Measurements from ENCODE around the gene INCA1.

Gene INCA1

DNA sequence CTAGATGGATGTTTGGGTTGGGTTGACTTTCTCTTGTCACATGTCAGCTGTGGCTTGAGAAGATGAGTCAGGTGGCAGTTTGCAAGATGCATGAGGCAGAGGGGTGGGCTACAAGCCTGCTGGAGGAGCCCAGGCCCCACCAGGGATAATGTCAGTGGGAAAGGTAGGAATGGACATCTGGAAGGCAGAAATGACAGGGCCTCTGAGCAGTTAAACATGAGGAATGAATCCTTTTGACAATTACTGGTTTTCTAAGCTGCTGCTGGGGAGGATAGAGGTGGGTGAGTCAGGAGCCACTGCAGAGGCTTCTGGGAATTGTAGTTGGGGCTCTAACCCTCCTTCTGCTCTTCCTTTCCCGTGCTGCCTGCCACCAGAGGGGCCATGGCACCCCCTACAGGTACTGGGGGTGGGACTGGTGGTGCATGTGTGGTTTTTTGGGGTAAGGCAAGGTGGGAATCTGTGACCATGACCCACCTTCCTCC lies 22.2 kb upstream of the INCA1 start:
- peak in 28 of 42 donors; percentile 14 to 70 (median 44) for DNase-seq
- intact Hi-C loops (cut with DNase I) = no loop called here

DNA sequence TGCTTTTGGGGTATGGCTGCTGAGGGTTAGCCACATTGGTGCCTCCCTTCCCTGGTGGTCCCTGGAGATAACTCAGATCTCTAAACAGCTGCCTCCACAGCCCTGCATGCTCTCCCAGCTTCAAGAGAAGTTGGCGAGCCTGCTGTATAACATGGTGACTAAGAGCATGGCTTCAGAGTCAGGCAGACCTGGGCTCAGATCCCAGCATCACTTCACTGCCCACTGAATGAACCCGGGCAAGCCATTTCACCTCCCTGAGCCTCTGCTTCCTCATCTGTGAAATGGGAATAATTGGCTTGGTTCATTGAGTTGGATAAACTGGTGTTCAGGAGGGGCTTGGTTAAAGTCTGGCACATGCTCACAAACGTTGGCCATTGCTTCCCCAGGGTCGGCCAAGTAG lies 17.0 kb upstream of the INCA1 start:
- DNase-seq = no peak
- intact Hi-C loops (cut with DNase I) = no loop called here

DNA sequence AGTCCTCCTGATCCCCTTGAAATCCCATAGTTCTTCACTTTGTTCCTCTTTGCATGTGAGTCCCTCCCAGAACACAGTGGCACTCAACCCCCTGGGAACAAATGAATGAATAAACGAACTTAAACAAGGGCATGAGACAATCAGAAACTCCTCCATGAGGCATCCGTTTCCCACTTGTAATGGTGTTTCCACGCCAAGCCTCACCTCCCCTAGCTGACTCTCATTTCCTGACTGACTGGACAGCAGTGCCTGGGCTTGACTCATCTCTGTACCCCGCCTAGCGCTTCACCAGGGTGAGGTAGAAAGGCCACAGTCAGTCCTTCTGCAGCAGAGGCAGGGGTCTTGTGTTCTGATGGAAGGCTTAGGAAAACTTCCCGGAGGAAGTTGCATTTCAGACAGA lies 14.6 kb upstream of the INCA1 start:
- no peak for DNase-seq
- intact Hi-C loops (cut with DNase I) = no loop called here

DNA sequence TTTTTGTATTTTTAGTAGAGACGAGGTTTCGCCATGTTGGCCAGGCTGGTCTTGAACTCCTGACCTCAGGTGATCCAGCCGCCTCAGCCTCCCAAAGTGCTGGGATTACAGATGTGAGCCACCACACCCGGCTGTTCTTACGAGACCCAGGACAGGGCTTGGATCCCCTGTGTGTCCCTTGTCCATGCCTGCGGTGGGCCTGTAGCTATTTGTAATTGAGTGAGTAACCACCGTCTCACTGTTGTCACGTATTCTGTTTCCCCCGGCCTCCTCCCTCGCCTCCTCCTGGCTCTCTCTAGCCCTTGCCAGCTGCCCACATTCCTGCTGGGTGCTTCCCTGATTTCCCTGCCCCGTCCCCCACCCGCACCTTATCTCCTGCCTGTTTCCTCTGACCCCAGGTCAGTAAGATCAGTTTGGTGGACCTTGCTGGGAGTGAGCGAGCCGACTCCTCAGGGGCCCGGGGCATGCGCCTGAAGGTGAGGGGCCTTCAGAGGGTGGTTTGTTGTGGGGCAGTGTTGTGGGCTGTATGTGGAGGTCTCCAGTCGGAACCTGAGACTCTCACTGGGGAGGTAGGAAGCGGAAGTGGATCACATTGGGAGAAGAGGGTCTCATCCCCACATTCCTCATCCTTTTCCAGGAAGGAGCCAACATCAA lies 6.0 kb upstream of the INCA1 start:
- intact Hi-C loops (cut with DNase I) = no loop called here
- no peak for DNase-seq

DNA sequence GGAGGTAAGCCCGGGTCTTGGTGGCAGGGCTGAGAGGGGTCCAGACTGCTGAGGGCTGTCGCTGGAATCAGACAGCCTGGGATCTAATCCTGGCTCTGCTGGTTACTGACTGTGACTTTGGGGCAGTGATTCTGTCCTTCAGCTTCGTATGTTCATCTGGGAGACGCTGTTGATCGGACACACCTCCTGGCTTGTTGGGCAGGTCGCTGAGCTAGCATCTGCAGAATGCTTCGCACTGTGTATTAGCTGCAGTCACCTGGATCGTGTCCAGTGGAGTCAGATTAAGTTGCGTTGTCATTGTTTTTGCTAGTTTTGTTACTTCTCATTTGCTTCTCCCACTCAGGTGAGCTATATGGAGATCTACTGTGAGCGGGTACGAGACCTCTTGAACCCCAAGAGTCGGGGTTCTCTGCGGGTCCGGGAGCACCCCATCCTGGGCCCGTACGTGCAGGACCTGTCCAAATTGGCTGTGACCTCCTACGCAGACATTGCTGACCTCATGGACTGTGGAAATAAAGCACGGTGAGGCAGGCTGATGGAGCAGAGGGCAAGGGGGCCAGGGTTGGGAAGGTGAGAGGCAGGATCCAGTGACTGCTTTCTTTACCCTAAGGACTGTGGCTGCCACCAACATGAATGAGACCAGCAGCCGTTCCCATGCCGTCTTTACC lies 4.9 kb upstream of the INCA1 start:
- intact Hi-C loops (cut with DNase I) = no loop called here

DNA sequence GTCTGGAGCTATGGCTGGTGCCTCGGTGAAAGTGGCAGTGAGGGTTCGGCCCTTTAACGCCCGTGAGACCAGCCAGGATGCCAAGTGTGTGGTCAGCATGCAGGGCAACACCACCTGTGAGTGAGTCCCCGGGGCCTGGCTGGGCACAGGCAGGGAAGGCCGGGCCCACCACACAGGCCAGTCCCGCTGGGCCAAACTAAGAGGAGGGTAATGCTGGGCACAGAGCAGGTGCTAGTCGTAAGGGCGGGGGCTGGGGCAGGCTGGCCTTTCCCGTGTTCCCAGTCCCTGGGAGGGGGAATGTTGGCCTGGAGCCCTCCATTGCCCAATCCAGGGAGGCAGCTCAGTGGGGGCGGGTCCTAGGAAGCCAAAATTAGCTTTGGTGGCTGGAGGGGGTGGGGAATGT lies 2.9 kb upstream of the INCA1 start:
- intact Hi-C loops (cut with DNase I) = no loop called here
- DNase-seq = peak in 1 of 42 donors; percentile 22

More for the DNA sequence above, 4.9 kb upstream of the INCA1 start:
- no peak for DNase-seq

DNA sequence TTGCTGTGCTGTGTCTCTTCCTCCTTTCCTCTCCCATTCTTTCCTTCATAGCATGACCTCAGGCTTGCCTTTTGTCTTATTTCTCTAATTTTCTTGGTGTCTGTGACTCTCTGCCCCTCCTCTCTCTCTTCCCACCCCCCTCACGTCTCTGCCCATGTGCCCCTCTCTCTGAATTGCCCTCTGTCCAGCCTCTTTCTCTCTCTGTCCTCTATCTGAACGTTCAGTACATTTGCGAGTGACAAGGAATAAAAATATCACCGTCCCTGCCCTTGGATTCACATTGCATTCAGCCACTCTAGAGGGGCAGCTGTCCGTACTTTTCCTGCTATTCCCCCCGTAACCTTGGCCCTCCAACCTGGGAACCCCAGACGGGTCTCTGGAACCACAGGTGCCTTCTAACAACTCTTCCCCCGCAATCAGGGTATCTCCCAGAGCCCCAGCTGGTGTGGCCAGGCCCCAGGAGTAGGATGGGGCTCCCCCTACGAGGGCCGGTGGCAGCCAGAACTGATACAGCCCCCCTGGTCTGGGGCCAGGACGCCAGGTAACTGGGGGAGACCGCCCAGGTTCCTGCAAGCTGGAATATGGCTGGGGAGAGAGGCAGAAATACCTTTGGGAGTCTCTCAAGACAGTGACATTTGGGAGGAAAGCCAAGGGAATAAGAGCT lies 2.2 kb upstream of the INCA1 start:
- no peak for DNase-seq
- intact Hi-C loops (cut with DNase I) = no loop called here

DNA sequence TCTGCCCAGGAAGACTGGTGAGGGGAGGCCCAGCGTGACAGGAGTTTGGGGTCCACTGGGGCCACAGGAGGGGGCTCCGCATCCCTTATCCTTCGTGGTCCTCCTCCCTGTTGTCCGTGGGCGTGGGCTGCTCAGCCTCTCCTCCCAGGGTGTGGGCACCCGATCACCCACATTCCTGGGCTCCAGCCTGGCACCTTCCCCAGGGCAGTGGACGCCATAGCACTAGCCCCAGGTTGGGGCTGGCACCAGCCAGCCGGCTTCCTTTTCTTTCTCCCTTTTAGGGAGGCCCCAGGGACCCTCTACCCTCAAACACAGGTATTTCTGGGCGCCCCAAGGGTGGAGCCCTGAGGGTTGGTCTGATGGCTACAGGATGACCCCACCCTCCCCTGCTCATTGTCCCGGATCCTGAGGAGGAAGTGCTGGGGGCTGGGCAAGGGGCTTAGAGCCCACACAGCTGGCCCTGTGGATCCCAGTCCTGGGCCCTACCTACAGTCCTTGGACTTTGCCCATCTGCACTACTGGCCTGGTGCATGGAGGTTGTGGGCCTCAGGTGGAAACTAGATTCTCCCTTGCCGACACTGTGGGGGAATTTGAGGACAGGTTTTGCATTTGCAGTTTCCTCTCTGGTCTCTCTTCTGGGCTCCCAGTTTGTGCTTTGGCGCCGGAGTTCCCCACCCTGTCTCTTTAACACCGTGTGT lies 1.6 kb upstream of the INCA1 start:
- intact Hi-C loops (cut with DNase I) = no loop called here
- no peak for DNase-seq

DNA sequence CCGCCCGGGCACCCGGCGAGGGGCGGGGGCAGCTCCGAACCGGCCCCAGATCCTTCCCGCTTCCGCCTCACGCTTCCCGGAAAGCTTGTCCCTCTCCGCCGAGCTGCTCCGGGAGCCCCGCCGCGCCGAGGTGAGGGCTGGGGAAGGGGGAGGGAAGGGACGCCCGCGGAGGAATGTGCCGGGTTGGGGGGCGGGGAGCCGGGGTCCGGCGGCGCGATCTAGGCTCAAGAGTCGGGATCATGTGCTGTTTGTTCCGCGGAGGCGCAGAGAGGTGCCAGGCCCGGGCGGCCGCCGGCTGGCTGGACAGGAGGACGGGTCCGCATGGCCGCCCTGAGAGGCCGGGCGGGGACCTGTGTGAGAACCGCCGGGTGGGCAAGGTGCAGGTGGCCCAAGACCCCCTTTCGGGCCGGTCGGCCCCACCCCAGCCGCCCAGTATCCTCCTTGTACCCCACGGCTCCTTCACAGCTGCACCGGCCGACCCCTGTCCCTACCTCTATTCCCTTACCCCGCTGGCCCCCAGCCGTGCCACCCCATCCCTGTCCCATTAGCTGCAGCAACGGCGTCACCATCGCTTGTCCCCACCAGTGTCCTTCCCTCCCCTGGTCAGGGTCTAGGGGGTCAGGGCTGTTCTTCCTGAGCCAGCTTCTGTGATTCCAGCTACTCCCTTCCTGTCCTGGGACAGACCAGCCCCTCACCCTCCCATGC lies 857 bp upstream of the INCA1 start:
- DNase-seq = peak in 18 of 42 donors; percentile 13 to 60 (median 34)
- intact Hi-C loops (cut with DNase I) = no loop called here

DNA sequence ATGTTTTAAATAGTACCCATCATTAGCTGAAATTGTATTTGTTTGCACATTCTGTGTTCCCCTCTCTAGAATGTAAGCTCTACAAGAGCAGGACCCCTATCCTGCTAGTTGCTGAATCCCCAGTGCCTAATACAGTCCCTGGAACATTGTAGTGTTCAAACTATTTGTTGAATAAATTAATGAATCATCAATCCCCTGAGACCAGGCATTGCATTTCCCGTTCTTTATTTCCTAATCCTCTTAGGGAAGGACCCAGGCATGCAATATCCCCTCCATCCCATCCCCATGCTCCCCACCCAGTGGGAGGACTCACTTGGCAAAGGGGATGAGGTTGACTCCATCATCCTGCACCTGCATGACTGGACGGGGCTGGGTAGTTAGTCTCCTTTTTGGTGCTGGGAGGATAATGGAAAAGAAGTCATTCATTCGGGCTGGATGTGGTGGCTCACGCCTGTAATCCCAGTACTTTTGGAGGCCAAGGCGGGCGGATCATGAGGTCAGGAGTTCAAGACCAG lies 3.2 kb downstream of the INCA1 start:
- no peak for DNase-seq
- intact Hi-C loops (cut with DNase I) = no loop called here

DNA sequence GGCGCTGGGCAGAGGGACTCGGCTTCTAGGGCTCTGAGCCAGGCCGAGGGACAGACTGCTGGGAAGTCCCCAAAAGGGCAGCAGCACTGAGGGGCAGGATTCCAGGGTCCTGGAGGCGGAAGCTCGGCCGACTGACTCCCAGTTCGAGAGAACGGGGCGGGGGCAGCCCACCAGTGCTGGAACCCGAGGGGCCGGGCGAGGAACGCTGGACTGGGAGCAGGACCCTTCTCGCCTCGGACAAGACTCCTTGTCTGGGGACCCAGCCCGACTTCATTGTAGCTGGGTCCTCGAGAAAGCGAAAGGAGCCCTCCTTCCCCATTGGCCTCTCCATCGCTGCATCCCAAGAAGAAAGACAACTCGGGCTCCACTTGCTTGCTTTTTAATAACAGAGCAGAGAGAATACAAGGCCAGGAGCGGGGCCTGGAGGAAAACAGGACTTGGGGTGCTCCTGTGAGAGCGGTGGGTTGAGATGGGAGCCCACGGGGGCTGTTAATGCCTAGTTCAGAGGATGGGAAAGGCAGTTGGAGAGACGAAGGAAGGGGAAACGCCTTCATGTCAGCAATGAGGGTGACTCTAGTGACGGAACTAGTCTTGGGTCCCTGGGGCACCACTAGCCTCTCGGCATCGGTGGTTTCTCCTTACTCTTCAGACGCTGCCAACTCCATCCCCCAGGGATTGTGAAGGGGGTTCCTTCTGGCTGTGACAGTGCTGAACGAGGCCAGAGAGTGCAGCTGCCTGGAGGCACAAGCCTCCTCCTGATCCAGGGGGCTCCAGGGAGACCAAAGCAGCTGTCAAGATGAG lies 9.4 kb downstream of the INCA1 start:
- peak in 2 of 42 donors; percentile 27 to 29 for DNase-seq

DNA sequence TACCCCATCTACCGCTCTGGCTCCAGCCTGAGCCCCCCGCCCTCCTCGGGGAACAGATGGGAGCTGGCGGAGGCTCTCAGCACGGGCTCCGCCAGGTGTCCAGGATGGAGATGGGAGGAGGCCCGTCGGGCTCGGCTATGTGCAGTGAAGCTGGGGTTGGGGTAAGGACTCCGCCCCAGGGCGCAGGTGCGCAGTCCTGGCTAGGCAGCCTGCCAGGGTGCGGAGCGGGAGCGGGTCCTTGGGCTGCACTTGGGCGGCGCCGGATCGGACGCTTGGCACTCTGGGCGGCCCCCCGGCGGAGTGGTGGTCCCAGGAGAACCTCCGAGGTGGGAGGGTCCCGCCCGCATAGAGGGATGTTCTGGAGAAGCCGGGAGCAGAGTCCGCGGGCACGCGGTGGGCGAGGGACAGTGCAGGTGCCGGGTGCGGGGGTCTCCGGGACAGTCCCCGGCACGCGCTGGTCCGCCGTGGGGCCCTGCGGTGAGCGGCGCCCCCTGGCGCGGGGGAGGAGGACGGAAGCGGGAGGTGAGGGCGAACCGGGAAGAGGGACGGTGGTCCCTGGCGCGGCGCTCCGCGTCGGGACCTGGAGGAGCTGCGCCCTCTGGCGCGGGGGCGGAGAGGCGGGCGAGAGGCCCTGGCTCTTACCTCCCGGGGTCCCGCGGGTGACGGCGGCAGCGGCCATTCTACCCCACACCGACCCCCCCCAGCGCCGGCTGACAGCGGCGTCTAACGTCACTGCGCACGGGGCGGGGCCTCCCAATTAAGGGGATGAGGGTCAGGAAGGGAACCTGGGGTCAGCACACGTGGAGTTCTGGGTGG lies 10.2 kb downstream of the INCA1 start, which contains the start of gene CAMTA2:
TSS of gene CAMTA2 (minus strand) at position 725 of the 816 bp plus-strand sequence. CDS start 1,453 bp downstream, outside the sequence.
- peak; percentile 78 to 96 (median 93) for DNase-seq

More for the DNA sequence above, 9.4 kb downstream of the INCA1 start:
- intact Hi-C loops (cut with DNase I) = loop anchor here (10.0 kb wide), 1 partner anchor 77 kb away; no protein-coding TSS in a partner anchor

DNA sequence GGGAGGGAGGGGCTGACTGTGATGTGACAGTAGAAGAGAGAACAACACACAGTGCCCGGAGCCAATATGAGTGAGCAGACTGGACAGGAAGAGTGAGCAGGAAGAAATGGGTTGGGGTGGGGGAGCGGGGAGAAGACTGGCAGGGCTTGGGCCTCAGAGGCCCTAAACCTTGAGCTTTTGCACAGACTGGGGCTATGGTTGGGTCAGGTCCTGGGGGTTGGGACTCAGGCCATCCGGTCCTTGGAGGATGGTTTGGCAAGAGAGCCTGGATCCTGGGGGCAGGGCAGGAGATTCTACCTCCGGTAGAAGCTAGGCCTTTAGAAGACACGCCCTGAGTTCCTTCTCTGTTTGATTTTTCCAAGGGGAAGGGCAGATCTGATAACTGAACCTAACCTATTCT lies 10.9 kb downstream of the INCA1 start:
- intact Hi-C loops (cut with DNase I) = loop anchor here (10.0 kb wide), 1 partner anchor 78 kb away; no protein-coding TSS in a partner anchor
- DNase-seq = peak in 1 of 42 donors; percentile 28

More for the DNA sequence above, 10.2 kb downstream of the INCA1 start, which contains the start of gene CAMTA2:
- intact Hi-C loops (cut with DNase I) = loop anchor here (10.0 kb wide), 1 partner anchor 78 kb away; no protein-coding TSS in a partner anchor

DNA sequence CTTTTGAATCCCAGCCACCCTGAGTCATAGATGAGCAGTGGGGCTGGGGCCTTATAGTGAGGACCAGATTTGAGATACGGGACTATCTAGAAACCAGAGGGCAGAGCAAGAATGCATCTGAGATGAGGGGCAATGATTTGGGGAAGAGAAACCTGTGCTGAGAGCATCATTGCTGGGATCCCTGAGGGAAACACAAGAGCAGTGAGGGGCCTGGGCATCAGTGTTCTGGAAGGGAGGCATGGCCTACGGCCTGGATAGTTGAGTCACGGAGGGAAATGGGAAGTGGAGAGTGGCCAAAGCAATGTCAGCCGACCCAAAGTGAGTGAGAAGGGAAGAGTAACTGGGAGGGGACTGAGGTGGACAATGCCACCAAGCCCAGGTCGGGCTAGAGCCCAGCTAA lies 15.0 kb downstream of the INCA1 start:
- intact Hi-C loops (cut with DNase I) = loop anchor here (10.0 kb wide), 1 partner anchor 82 kb away; no protein-coding TSS in a partner anchor
- DNase-seq = no peak

DNA sequence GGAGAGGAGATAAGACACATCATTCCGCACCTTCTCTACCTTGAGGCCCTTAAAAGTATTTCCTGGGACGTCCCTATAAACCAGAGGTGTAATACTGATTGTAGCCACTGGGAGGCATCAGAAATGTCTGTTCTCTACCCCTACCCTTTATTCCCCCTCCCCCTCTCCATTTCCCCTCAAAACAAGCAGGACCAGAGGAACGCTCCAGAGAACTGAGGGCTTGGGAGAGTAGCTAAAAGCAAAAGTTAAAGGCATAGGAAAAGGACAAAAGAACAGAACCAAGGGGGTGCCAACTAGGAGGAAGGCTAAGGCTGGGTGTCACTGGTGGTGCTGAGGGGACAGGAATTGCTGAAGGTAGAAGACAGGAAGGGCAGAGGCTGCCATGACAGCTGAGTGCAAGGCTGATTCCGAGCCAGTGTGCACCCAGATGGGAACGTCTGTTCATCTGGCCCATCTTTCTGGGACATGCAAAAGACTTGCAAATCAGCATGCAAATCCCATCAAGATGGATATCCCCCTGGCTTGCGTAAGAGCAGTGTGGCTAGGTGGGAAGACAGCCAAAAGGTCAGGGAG lies 16.6 kb downstream of the INCA1 start:
- peak in 13 of 42 donors; percentile 20 to 76 (median 41) for DNase-seq
- intact Hi-C loops (cut with DNase I) = loop anchor here (10.0 kb wide), 1 partner anchor 84 kb away; no protein-coding TSS in a partner anchor

DNA sequence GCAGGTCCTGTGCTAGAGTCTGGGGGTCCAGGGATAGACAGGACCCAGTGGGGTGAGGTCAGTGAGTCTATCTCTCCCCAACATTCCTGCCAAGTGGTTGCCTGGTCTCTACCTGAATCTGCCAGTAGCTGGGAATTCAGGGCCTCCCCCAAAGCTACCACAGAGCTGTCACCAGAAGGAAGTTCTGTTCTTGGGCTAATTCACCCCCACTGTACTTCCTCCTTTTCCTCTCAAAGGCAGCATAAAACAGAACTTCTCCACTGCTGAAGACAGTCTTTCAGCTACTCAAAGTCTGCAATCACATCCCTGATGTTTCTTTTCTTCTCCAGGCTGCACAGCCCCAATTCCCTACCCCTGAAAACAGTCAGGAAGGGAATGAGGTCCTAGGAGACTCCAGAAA lies 18.6 kb downstream of the INCA1 start:
- no peak for DNase-seq
- intact Hi-C loops (cut with DNase I) = no loop called here
